ENCODE results near the gene SNX2. TPM values are rescaled to one million over a fixed set of nuclear protein-coding genes. Genes with fewer than 3 reads are reported as not detected.

Gene SNX2
- total RNA-seq, 1 donor from 2014 or later: 38.3 TPM

Other genes starting within 250 kb of the SNX2 start
- gene SNX24, start 70.5 kb downstream of the SNX2 start, total RNA-seq: 19.4 TPM

Data from vagina (tissue), 1 donor.